GM12892 (cell line): ENCODE measurements around the gene MCM6.

ENCODE experiments used
- POLR2A ChIP-seq: IDR thresholded peaks from 2 replicates; pipeline ENCODE4 v1.6.1; 2011; ENCODE audit warnings: low read depth, low read length, control low read depth
- POLR2AphosphoS5 ChIP-seq: IDR thresholded peaks from 2 replicates; pipeline ENCODE4 v1.6.1; 2011; ENCODE audit warnings: low read depth, low read length, control low read depth

DNA sequence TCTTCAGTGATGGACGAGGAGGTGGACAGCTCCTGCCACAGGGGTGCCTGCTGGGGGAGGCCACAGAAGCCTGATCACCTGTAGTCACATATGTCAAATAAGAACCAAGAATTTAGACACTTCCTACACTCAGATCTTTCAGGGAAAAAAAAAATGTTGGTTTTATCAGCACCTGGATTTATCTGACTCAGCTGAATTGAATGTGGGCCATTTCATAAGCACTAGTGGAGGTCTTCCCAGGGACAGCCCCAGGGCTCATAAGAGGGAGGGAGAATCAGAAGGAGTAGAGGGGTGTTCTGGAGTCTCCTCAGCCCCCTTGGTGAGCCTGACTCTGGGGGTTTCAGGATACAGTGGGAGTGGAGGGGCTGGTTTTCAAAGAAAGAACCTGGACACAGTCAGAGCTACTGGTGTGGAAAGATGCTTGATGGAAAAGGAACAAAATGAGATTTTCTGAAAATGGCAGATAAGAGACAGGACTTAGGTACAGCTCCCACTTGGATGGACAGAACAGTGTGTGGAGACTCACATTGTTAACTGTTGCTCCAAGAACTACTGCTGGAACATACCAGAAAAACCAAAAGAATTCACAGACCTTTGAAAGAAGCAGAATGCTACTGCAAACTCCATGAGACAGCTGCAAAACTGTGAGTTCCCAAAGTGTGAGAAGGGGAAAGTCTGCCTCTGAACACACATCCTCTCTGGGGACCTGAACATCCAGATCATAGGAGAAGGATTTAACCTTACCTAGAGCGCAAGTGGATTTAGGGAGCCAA lies 84.6 kb downstream of the MCM6 start:
- TF ChIP-seq POLR2A (no peak), POLR2AphosphoS5 (no peak)
